Dendritic cell treated with granulocyte-macrophage colony-stimulating factor and Interleukin-4, amounts not matched to agents 40 ng/mL and 50 ng/mL, for 4 days (primary cell): ENCODE results near the gene FHOD3.
"Not testable (repeated sequence)": the region's sequence is repeated elsewhere in the genome, so short reads cannot be mapped to it uniquely, and the experiment has no call there.

ENCODE experiments used
- H3K27ac Mint-ChIP-seq: one replicate; pipeline ENCODE4 v1.8.0; 2022; ENCODE audit warnings: mild to moderate bottlenecking, mixed read lengths
- H3K27me3 Mint-ChIP-seq: one replicate; pipeline ENCODE4 v1.8.0; 2022; ENCODE audit warnings: mild to moderate bottlenecking, mixed read lengths
- H3K36me3 Mint-ChIP-seq: one replicate; pipeline ENCODE4 v1.8.0; 2022; ENCODE audit warnings: low read depth, mixed read lengths
- H3K4me1 Mint-ChIP-seq: one replicate; pipeline ENCODE4 v1.8.0; 2022; ENCODE audit warnings: low read depth, mixed read lengths
- H3K4me3 Mint-ChIP-seq: one replicate; pipeline ENCODE4 v1.8.0; 2022; ENCODE audit warnings: mild to moderate bottlenecking, moderate library complexity, mixed read lengths
- H3K9me3 Mint-ChIP-seq: one replicate; pipeline ENCODE4 v1.8.0; 2022; ENCODE audit warnings: mixed read lengths
- intact Hi-C: fragments of 100-400 bp; cut with micrococcal nuclease; formaldehyde crosslinking; loops from one replicate; pipeline ENCODE4 v1.15.0; 2022

Gene FHOD3

DNA sequence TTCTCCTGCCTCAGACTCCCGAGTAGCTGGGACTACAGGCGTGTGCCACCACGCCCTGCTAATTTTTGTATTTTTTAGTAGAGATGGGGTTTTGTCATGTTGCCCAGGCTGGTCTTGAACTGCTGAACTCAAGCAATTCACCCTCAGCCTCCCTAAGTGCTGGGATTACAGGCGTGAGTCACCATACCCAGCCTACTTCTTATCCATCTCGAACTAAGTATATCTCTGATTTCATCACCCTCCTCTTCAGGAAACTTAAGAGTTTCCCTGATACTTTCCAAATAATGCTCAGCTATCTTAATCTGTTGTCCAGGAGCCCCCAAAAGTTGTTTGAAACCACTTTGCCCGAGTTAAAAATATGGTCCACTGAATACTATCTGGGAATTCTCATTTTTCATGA lies 59.2 kb downstream of the FHOD3 start:
- H3K9me3 Mint-ChIP-seq, H3K36me3 Mint-ChIP-seq, H3K4me1 Mint-ChIP-seq, H3K4me3 Mint-ChIP-seq, H3K27me3 Mint-ChIP-seq, H3K27ac Mint-ChIP-seq, intact Hi-C loops: not testable (repeated sequence)

DNA sequence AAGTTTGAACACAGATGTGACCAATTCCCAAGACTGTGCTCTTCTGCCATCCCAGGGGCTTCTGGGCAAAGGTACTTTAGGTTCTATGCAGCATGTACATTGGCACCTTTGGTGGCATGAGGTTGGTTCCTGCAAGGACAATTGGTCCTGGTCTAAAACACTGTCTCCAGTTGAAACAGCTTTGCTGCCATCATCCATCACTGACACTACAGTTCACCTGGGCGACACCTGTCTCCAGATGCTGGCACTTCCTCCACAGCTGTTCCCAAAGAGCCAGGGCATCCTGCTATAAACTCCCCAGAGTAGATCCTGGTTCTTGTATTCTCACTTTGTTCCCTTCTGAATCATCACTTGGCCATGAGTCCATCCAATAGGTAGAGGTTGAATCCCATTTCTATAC lies 60.6 kb downstream of the FHOD3 start:
- Mint-ChIP-seq H3K4me3 (no peak overlapping the region), H3K4me1 (no peaks in the 10 kb centered on the region), H3K36me3 (no peaks in the 10 kb centered on the region), H3K27me3 (peaks cover 5% of the 10 kb centered on the region), H3K27ac (no peak overlapping the region), H3K9me3 (no peaks in the 10 kb centered on the region)
- intact Hi-C loops: no loop called here

DNA sequence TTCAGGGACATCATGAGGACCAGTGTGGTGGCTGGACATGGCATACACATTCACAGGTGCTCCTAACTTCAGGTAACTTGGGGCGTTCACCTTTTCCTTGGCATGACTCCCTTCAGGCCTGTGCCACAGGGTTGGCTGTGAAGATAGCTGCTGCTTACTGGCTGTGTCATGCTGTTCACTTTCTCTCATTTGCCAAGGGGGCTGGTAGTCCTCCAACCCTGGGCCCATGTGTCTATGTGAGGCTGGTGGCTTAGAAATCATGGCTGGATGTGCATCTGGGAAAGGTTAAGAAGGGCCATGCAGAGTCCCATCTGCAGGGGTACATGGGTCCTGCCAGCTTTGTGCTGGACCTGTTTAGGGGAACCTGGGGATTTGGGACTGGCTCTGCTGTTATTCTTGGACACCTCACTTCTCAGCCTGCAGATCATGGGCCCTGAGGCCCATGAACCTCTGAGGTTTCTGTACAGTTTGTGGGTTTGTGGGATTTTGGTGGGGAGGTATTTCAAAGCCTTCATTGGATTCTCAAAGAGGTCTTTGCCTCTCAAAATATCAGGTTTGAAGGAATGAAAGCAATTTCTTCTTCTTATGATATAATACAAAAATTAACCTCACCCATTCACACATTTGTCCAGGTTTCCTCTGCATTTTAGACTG lies 62.9 kb downstream of the FHOD3 start:
- no peak overlapping the region for H3K4me3 Mint-ChIP-seq
- H3K27ac Mint-ChIP-seq: no peak overlapping the region
- no peaks in the 10 kb centered on the region for H3K9me3 Mint-ChIP-seq
- intact Hi-C loops: no loop called here
- no peaks in the 10 kb centered on the region for H3K4me1 Mint-ChIP-seq
- no peaks in the 10 kb centered on the region for H3K36me3 Mint-ChIP-seq
- H3K27me3 Mint-ChIP-seq: peaks cover 9% of the 10 kb centered on the region

DNA sequence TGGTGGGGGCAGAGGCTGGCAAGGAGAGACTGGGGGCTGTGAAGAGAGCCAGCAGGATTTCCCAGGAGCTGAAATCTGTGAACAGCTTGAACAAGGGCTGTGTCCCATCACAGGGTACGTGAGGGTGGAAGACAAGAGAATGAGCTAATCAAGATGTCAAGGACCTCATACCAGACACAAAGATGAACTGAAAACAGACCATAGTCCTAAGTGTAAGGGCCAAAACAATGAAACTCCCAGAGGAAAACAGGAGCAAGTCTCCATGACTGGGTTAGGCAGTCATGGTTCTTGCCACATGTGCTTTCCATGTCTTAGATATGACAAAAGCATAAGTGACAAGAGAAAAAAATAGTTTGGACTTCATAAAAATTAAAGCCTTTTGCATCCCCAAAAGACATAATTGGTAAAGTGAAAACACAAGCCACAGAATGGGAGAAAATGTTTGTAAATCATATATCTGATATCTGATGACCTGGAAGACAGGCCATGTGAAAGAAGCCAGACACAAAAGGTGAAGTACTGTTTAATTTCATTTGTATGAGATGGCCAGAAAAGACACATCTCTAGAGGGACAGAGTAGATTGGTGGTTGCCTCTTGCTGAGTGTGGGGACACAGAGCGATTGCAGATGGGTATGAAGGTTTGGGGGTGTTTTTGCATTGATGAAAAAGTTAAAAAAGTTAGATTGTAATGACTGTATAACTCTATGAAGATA lies 67.6 kb downstream of the FHOD3 start:
- Mint-ChIP-seq H3K4me3 (no peak overlapping the region), H3K36me3 (no peaks in the 10 kb centered on the region), H3K9me3 (no peaks in the 10 kb centered on the region), H3K27ac (no peak overlapping the region), H3K27me3 (peaks cover 17% of the 10 kb centered on the region), H3K4me1 (no peaks in the 10 kb centered on the region)
- intact Hi-C loops: no loop called here

DNA sequence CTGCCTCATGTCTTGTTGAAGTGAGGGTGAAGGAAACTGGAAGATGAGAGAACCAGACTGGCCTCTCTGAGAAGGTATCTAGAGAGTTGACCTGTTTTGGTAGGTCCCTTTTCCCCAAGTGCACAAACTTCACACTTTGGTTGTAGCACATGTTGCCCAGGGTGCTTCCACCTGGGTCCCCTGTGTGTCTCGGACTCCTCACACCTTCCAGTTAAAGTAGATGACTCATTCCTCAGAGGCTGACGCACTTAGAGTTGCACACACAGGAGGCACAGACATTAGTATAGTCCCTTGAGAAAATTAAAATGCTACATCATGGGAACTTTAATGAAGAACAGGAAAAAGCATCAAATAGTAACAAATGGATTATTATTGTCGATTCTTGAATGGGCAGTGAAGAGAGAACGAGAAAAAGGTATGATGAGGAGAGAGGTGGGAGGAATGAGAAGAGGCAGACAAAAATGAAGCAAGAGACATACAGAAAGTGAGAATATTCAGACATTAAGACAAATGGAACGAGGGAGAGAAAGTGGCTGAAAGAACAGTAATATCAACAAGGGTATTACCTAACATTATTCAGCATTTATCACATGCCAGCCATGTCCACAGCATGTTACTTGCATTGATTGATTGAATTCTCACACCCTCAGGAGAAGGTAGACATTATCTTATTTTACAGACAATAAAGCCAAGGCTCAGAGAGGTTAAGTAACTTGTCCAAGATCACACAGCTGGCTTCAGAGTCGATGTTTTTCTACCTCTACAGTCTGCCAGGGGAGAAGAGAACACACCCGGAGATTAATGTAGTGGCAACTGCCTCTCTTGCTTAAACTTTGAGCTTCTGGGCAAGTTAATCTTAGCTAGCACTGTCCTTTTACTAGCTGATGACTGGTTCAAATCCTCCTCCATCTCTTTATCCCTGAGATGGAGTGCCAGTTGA lies 68.6 kb downstream of the FHOD3 start:
- intact Hi-C loops: no loop called here

DNA sequence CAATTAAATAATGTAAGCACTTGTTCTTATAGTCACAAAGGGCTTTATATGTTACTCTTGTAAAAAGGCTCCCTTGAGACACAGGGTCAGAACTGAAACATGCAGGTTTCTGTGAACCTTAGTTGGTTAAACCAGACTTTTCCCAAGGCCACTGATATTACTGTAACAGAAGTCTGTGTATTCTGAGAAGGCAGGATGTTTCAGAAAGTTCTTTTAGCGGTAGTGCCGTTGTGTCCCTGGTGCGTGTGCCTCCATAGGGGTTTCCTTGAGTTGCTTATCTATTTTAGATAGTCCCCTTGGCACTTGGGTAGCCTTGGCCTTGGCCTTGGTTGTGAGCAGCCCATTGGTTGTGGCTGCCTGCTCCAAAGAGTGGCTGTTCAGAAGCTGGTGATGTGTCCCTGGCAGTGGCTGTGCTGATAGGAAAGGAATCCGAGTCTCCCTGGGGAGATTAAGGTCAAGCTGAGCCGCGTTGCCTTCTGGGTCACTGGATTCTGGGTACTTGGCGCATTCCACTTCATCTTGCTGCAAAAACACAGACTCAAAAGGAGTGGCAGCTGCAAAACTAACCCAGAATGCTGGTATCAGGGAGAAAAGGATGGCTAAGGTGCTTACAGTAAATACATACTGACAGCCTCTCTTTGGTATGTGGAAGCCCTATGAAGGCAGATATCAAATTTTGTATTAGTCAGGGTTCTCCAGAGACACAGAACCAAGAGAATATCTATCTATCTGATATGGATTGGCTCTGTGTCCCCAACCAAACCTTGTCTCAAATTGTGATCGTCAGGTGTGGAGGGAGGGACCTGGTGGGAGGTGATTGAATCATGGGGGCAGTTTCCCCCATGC lies 69.7 kb downstream of the FHOD3 start:
- intact Hi-C loops: no loop called here
- no peaks in the 10 kb centered on the region for H3K4me1 Mint-ChIP-seq
- peaks cover 31% of the 10 kb centered on the region for H3K27me3 Mint-ChIP-seq

More for the DNA sequence above, 68.6 kb downstream of the FHOD3 start:
- Mint-ChIP-seq H3K27ac (no peak overlapping the region), H3K36me3 (no peaks in the 10 kb centered on the region), H3K27me3 (peaks cover 22% of the 10 kb centered on the region), H3K4me3 (no peak overlapping the region), H3K9me3 (no peaks in the 10 kb centered on the region), H3K4me1 (no peaks in the 10 kb centered on the region)

DNA sequence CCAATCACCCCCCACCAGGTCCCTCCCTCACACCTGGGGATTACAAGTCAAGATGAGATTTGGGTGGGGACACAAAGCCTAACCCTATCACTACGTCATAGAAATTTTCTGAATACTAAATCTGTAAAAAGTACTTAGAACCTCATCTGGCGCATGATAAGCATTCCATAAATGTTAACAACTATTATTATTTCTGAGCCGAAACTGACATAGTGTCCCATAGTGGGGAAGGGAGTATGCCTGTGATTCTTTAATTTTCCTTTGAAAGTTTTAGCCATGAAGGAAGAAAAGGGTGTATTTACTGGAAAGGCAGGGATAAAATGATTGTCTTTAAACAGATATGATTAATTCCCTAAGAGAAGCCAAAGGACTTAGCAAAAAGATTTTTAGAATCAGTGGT lies 71.4 kb downstream of the FHOD3 start:
- H3K9me3 Mint-ChIP-seq: no peaks in the 10 kb centered on the region
- no peak overlapping the region for H3K27ac Mint-ChIP-seq
- peaks cover 42% of the 10 kb centered on the region for H3K27me3 Mint-ChIP-seq
- no peak overlapping the region for H3K4me3 Mint-ChIP-seq
- H3K4me1 Mint-ChIP-seq: no peaks in the 10 kb centered on the region
- H3K36me3 Mint-ChIP-seq: no peaks in the 10 kb centered on the region
- intact Hi-C loops: no loop called here

More for the DNA sequence above, 69.7 kb downstream of the FHOD3 start:
- no peaks in the 10 kb centered on the region for H3K9me3 Mint-ChIP-seq
- H3K4me3 Mint-ChIP-seq: no peak overlapping the region
- H3K36me3 Mint-ChIP-seq: no peaks in the 10 kb centered on the region
- no peak overlapping the region for H3K27ac Mint-ChIP-seq

DNA sequence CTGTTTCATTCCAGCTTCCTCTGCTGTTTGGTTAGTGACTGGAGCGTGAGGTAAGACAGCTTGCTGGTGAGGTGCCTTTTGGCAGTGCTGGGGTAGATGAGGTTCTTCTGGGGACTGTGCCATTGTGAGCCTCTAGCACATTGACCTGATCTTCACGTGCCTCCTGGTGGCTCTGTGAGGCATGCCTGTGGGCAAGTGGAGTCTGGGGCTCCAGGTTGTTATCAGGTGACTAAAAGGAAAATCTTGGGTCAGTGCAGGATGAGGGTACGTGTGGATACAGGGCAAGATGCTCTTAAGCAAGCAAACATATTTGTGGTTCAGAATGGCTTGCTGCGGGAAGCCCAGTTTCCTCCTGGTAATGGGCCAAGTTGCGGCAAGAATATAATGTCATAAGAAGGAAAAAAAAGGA lies 75.4 kb downstream of the FHOD3 start:
- intact Hi-C loops: no loop called here
- no peaks in the 10 kb centered on the region for H3K9me3 Mint-ChIP-seq
- H3K36me3 Mint-ChIP-seq: no peaks in the 10 kb centered on the region
- H3K27me3 Mint-ChIP-seq: peaks cover 54% of the 10 kb centered on the region
- no peak overlapping the region for H3K27ac Mint-ChIP-seq
- H3K4me1 Mint-ChIP-seq: no peaks in the 10 kb centered on the region
- no peak overlapping the region for H3K4me3 Mint-ChIP-seq

DNA sequence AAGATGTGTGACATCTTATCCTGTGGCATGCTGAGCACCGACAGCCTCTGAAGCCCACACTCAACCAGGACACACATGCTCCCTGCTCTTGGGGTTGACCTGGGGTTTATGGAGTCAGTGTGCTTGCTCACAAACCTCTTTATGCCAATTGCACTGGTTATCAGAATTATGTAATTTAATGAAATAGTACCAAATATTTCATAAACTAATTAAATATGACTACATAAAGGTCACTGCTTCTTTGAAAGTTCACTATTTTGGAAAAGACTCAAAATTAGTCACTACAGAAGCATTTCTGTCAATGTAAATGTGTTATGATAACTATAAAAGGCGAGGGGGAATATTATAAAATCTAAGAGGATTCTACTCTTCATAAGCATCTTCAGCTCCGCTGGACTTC lies 76.7 kb downstream of the FHOD3 start:
- Mint-ChIP-seq H3K4me1 (no peaks in the 10 kb centered on the region), H3K36me3 (no peaks in the 10 kb centered on the region), H3K27me3 (peaks cover 52% of the 10 kb centered on the region)

DNA sequence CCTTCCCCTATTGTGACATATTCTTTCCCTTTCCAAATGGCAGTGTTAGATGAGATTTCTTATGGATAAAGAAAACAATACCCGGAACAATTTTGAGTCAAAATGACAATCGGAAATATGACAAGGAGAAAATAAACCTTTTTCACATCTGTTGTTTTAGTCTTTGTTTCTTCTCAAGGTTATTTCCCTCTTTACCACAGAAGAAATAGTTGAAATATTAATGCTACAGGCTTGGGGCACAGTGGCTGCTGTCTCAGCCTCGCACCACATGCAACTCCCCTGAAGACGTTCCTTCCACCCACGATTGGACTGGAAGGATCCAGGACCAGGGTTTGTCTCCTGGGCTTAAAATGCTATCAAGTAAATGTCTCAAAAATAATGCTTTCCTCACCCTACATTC lies 77.6 kb downstream of the FHOD3 start:
- intact Hi-C loops: no loop called here
- Mint-ChIP-seq H3K27ac (no peak overlapping the region), H3K9me3 (no peaks in the 10 kb centered on the region), H3K27me3 (peaks cover 51% of the 10 kb centered on the region), H3K4me1 (no peaks in the 10 kb centered on the region), H3K36me3 (no peaks in the 10 kb centered on the region), H3K4me3 (no peak overlapping the region)

More for the DNA sequence above, 76.7 kb downstream of the FHOD3 start:
- Mint-ChIP-seq H3K9me3 (no peaks in the 10 kb centered on the region), H3K4me3 (no peak overlapping the region), H3K27ac (no peak overlapping the region)
- intact Hi-C loops: no loop called here

DNA sequence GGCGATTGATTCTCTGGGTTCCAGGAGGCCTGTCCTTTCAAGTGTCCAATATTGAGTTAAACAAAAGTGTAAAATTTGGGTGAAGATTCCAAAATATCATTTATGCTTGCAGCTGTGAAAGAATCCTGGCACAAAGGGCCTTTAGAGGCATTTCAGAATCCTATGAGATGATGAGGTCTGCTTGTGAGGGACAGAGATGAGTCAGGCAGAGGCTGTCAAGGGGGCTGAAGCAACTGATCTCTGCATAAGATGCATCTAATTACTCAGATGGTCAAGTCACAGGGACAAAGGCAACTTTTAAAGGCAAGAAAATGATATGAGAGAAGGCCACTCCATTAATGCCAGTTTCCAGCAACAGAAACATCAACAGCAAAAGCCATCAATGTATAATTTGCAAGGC lies 78.8 kb downstream of the FHOD3 start:
- Mint-ChIP-seq H3K27ac (no peak overlapping the region), H3K36me3 (no peaks in the 10 kb centered on the region)

DNA sequence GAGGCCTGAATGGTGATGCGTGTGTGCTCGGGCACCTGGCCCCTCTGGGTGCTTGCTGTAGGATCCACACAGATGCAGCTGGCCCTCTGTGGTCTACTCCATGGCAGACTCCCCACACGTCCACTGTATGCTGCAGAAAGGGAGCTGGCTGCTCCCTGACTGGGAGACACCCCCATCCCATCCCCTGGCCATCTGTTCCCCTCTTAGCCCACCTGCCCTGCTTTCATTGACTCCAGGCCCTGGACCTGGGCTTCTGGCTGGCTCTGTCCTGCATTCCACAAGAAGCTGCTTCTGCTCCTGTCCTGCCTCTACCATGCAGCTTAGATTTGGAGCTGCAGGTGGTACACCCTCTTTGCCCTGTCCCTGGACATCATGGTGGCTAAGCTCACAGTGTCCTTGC lies 80.1 kb downstream of the FHOD3 start:
- no peaks in the 10 kb centered on the region for H3K36me3 Mint-ChIP-seq
- intact Hi-C loops: no loop called here

More for the DNA sequence above, 78.8 kb downstream of the FHOD3 start:
- no peak overlapping the region for H3K4me3 Mint-ChIP-seq
- intact Hi-C loops: no loop called here
- H3K4me1 Mint-ChIP-seq: no peaks in the 10 kb centered on the region
- H3K27me3 Mint-ChIP-seq: peaks cover 47% of the 10 kb centered on the region
- no peaks in the 10 kb centered on the region for H3K9me3 Mint-ChIP-seq

DNA sequence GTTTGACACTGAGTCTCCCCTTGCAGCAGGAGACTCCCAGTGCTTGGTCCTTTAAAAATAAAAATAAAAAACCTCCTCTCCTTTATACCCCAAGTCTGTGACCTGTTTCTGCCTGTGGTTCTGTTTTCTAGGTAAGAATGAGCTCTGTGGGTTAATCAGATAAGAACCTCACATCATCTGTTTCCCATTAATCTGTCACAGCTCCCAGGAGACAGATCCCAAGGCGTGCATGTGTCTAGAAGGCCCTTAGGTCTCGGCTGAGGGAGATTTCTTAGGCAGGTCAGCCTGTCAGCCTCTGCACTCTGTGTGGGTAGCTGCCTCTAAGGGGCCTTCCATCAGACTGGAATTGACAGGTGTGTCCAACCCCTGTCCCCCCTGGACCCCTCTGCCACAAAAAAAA lies 80.7 kb downstream of the FHOD3 start:
- no peaks in the 10 kb centered on the region for H3K9me3 Mint-ChIP-seq
- intact Hi-C loops: no loop called here
- no peak overlapping the region for H3K4me3 Mint-ChIP-seq
- H3K27me3 Mint-ChIP-seq: peaks cover 38% of the 10 kb centered on the region
- no peaks in the 10 kb centered on the region for H3K36me3 Mint-ChIP-seq
- no peak overlapping the region for H3K27ac Mint-ChIP-seq
- no peaks in the 10 kb centered on the region for H3K4me1 Mint-ChIP-seq

More for the DNA sequence above, 80.1 kb downstream of the FHOD3 start:
- Mint-ChIP-seq H3K27me3 (peaks cover 39% of the 10 kb centered on the region), H3K4me3 (no peak overlapping the region), H3K27ac (no peak overlapping the region), H3K9me3 (no peaks in the 10 kb centered on the region), H3K4me1 (no peaks in the 10 kb centered on the region)
